Lower leg skin (tissue), 3 donors: ENCODE data around the gene INO80D.

Experiments used
- CTCF ChIP-seq, 3 donors: fragments of 450-650 bp; IDR thresholded peaks; one replicate each; pipeline ENCODE4 v1.5.1; 2016; ENCODE audit warnings: antibody characterized with exemption in 3 of 3, mild to moderate bottlenecking in 3 of 3, moderate library complexity in 2 of 3
- POLR2A ChIP-seq, 2 donors: fragments of 450-650 bp; IDR thresholded peaks; one replicate each; pipeline ENCODE4 v1.6.1; 2016 to 2017; ENCODE audit warnings: antibody characterized with exemption in 2 of 2, mild to moderate bottlenecking in 1 of 2, moderate library complexity in 1 of 2

DNA sequence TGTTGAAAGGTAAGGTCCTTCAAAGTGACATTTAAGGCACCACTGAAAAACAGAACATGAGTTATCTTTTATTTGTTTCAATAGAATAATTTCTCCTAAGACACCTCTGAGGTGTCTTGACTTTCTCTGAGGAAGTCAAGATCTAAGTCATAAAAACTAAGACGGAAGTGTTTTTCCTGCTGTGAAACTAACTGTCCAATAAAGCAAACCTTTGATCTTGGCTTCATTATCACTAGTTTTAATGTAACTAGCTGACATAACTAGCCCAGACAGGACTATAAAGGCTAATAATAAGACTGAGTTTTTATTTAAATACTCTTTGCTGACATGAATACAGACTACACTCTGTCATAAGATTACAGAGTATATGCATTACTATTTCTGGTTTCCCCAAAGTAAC lies 36.6 kb downstream of the INO80D start:
- no peak for TF ChIP-seq POLR2A (IDR thresholded peaks at IDR 0.05)
- TF ChIP-seq CTCF (IDR thresholded peaks at IDR 0.05): no peak
